ENCODE measurements around the gene CPT1A.

Gene CPT1A

GRCh38 chr11:68727783-68728182 is 113.9 kb downstream of the CPT1A start:
- Histone ChIP-seq H3K36me3 (no peaks in the 10 kb centered on the region), H3K4me2 (no peak overlapping the region), H3K4me3 (no peak overlapping the region), H3K4me1 (no peaks in the 10 kb centered on the region), H3K9me3 (replicated peaks in 1 of 11) (no peaks in the 10 kb centered on the region), H3K27ac (no peak overlapping the region), H4K20me1 (no peaks in the 10 kb centered on the region), H3K27me3 (no peaks in the 10 kb centered on the region), H3K9ac (no peak overlapping the region)
- no peak for TF ChIP-seq Cebpa-rat (IDR thresholded peaks at IDR 0.05)

- Histone ChIP-seq H3K4me2 (no peak overlapping the region), H3K4me1 (no peaks in the 10 kb centered on the region), H3K9me3 (replicated peaks in 1 of 11) (peaks cover 13 to 14% (median 13%) of the 10 kb centered on the region in 11 experiments), H3K9ac (no peak overlapping the region), H4K20me1 (no peaks in the 10 kb centered on the region), H3K27ac (no peak overlapping the region), H3K36me3 (no peaks in the 10 kb centered on the region; a peak in 1 of 22 replicates), H3K27me3 (no peaks in the 10 kb centered on the region), H3K4me3 (no peak overlapping the region)
- TF ChIP-seq Cebpa-rat (IDR thresholded peaks at IDR 0.05) = no peak
Observed at GRCh38 chr11:68724293-68724692, 117.4 kb downstream of the CPT1A start.

- no peaks in the 10 kb centered on the region for H3K27me3 ChIP-seq
- no peak overlapping the region for H3K27ac ChIP-seq
- TF ChIP-seq Cebpa-rat (IDR thresholded peaks at IDR 0.05) = peak in 6 of 11 experiments; percentile 10 to 95 (median 70); a peak in 9 of 22 replicates
Observed at GRCh38 chr11:68722143-68722542, 119.6 kb downstream of the CPT1A start.

GRCh38 chr11:68721075-68721474 is 120.6 kb downstream of the CPT1A start:
- no peak for TF ChIP-seq Cebpa-rat (IDR thresholded peaks at IDR 0.05)

More at GRCh38 chr11:68722143-68722542, 119.6 kb downstream of the CPT1A start:
- Histone ChIP-seq H3K4me1 (no peaks in the 10 kb centered on the region), H3K4me2 (no peak overlapping the region), H3K36me3 (no peaks in the 10 kb centered on the region; a peak in 1 of 22 replicates), H3K9ac (no peak overlapping the region), H3K9me3 (replicated peaks in 1 of 11) (peaks cover 18 to 28% (median 19%) of the 10 kb centered on the region in 11 experiments), H3K4me3 (no peak overlapping the region), H4K20me1 (no peaks in the 10 kb centered on the region)

GRCh38 chr11:68715456-68716122 is 126.1 kb downstream of the CPT1A start:
- Histone ChIP-seq H3K9ac (no peak overlapping the region), H3K4me2 (no peak overlapping the region), H3K4me3 (no peak overlapping the region), H3K4me1 (peaks cover 0 to 14% (median 0%) of the 10 kb centered on the region in 10 experiments; a peak in 6 of 20 replicates), H3K27ac (no peak overlapping the region), H4K20me1 (no peaks in the 10 kb centered on the region), H3K36me3 (no peaks in the 10 kb centered on the region; a peak in 1 of 22 replicates), H3K27me3 (no peaks in the 10 kb centered on the region), H3K9me3 (replicated peaks in 1 of 11) (peaks cover 25 to 38% (median 28%) of the 10 kb centered on the region in 11 experiments)
- TF ChIP-seq Cebpa-rat (IDR thresholded peaks at IDR 0.05) = no peak

More at GRCh38 chr11:68721075-68721474, 120.6 kb downstream of the CPT1A start:
- no peaks in the 10 kb centered on the region; a peak in 1 of 22 replicates for H3K36me3 ChIP-seq
- H3K27ac ChIP-seq = no peak overlapping the region
- H3K9me3 ChIP-seq (replicated peaks in 1 of 11) = peaks cover 25 to 37% (median 28%) of the 10 kb centered on the region in 11 experiments
- no peak overlapping the region for H3K9ac ChIP-seq
- no peaks in the 10 kb centered on the region for H3K4me1 ChIP-seq
- H3K4me3 ChIP-seq = no peak overlapping the region
- H3K4me2 ChIP-seq = no peak overlapping the region
- H4K20me1 ChIP-seq = no peaks in the 10 kb centered on the region
- H3K27me3 ChIP-seq = no peaks in the 10 kb centered on the region

- no peak overlapping the region for H3K9ac ChIP-seq
- H3K36me3 ChIP-seq = no peaks in the 10 kb centered on the region
- no peak overlapping the region for H3K4me3 ChIP-seq
- peaks cover 13 to 25% (median 15%) of the 10 kb centered on the region in 11 experiments; a peak in 20 of 22 replicates for H3K9me3 ChIP-seq (replicated peaks in 1 of 11)
- no peaks in the 10 kb centered on the region for H3K27me3 ChIP-seq
- no peaks in the 10 kb centered on the region for H4K20me1 ChIP-seq
- 0 out of 22 replicates have a peak overlapping the region, but pooled peaks of 1 of the 11 experiments have one; percentile 16 for H3K4me2 ChIP-seq
- no peak for TF ChIP-seq Cebpa-rat (IDR thresholded peaks at IDR 0.05)
- H3K4me1 ChIP-seq = peaks cover 0 to 22% (median 7%) of the 10 kb centered on the region in 10 experiments; a peak in 13 of 20 replicates
- H3K27ac ChIP-seq = no peak overlapping the region
Observed at GRCh38 chr11:68714060-68714856, 127.5 kb downstream of the CPT1A start.

GRCh38 chr11:68711114-68711513 is 130.6 kb downstream of the CPT1A start:
- Histone ChIP-seq H3K9ac (no peak overlapping the region), H3K36me3 (no peaks in the 10 kb centered on the region), H3K4me1 (peaks cover 14 to 53% (median 38%) of the 10 kb centered on the region in 10 experiments), H4K20me1 (peaks cover 0 to 5% (median 0%) of the 10 kb centered on the region in 11 experiments; a peak in 2 of 22 replicates), H3K27ac (no peak overlapping the region), H3K9me3 (replicated peaks in 1 of 11) (peaks cover 0 to 4% (median under 1%) of the 10 kb centered on the region in 11 experiments; a peak in 8 of 22 replicates), H3K27me3 (peaks cover 0 to 10% (median 0%) of the 10 kb centered on the region in 11 experiments; a peak in 2 of 22 replicates), H3K4me3 (no peak overlapping the region), H3K4me2 (no peak overlapping the region)
- TF ChIP-seq Cebpa-rat (IDR thresholded peaks at IDR 0.05) = no peak

GRCh38 chr11:68710409-68710808 is 131.3 kb downstream of the CPT1A start:
- Histone ChIP-seq H3K36me3 (no peaks in the 10 kb centered on the region), H4K20me1 (peaks cover 0 to 5% (median 0%) of the 10 kb centered on the region in 11 experiments; a peak in 2 of 22 replicates), H3K4me3 (no peak overlapping the region), H3K9ac (no peak overlapping the region), H3K4me2 (no peak overlapping the region), H3K4me1 (peaks cover 14 to 55% (median 40%) of the 10 kb centered on the region in 10 experiments), H3K27me3 (peaks cover 0 to 10% (median 0%) of the 10 kb centered on the region in 11 experiments; a peak in 2 of 22 replicates), H3K27ac (no peak overlapping the region), H3K9me3 (replicated peaks in 1 of 11) (no peaks in the 10 kb centered on the region)
- TF ChIP-seq Cebpa-rat (IDR thresholded peaks at IDR 0.05) = no peak

GRCh38 chr11:68709062-68709461 is 132.7 kb downstream of the CPT1A start:
- no peaks in the 10 kb centered on the region for H3K36me3 ChIP-seq
- peaks cover 0 to 10% (median 0%) of the 10 kb centered on the region in 11 experiments; a peak in 2 of 22 replicates for H3K27me3 ChIP-seq
- H3K4me3 ChIP-seq = no peak overlapping the region
- no peaks in the 10 kb centered on the region for H3K9me3 ChIP-seq (replicated peaks in 1 of 11)
- H3K9ac ChIP-seq = no peak overlapping the region
- H4K20me1 ChIP-seq = peaks cover 0 to 5% (median 0%) of the 10 kb centered on the region in 11 experiments; a peak in 2 of 22 replicates
- H3K4me2 ChIP-seq = peak overlapping the region in 7 of 11 experiments; percentile 8 to 81 (median 73); a peak in 11 of 22 replicates
- TF ChIP-seq Cebpa-rat (IDR thresholded peaks at IDR 0.05) = no peak
- H3K27ac ChIP-seq = no peak overlapping the region
- H3K4me1 ChIP-seq = peaks cover 14 to 50% (median 40%) of the 10 kb centered on the region in 10 experiments
